WTC11 (cell line): ENCODE results near the gene OR52E2. TPM values are rescaled to one million over a fixed set of nuclear protein-coding genes. Genes with fewer than 3 reads are reported as not detected.
A peak's percentile ranks its signal among the peaks of the same experiment; 100 is the strongest.
"Not testable (repeated sequence)": the region's sequence is repeated elsewhere in the genome, so short reads cannot be mapped to it uniquely, and the experiment has no call there.

Experiments used
- ATAC-seq: fragments of 200-7000 bp; cut with Tn5 transposase; 2 replicates; pipeline ENCODE4 v1.10.0; 2021; ENCODE audit warnings: mild to moderate bottlenecking, moderate library complexity
- CTCF ChIA-PET: fragments of 300-600 bp; sonication (Branson Sonifier 250); formaldehyde crosslinking; loops from one replicate; lab custom pipeline; 2021; ENCODE audit warnings: antibody characterized with exemption; lab: Charles Lee
- POLR2A ChIA-PET: fragments of 350-600 bp; sonication (Branson Sonifier 250); formaldehyde crosslinking; loops from one replicate; lab custom pipeline; 2021; ENCODE audit warnings: antibody characterized with exemption; lab: Charles Lee
- DNase-seq: peaks from one replicate; pipeline ENCODE4 v3.0.0; 2021; ENCODE audit warnings: low spot score
- H3K27ac Mint-ChIP-seq: 2 replicates; pipeline ENCODE4 v1.8.0; 2021; ENCODE audit warnings: mixed read lengths
- H3K27me3 Mint-ChIP-seq: 2 replicates; pipeline ENCODE4 v1.8.0; 2021; ENCODE audit warnings: low read depth, mild to moderate bottlenecking, moderate library complexity, mixed read lengths
- H3K36me3 Mint-ChIP-seq: 2 replicates; pipeline ENCODE4 v1.8.0; 2021; ENCODE audit warnings: mixed read lengths
- H3K4me1 Mint-ChIP-seq: 2 replicates; pipeline ENCODE4 v1.8.0; 2022; ENCODE audit warnings: mixed read lengths
- H3K4me3 Mint-ChIP-seq: 2 replicates; pipeline ENCODE4 v1.8.0; 2021; ENCODE audit warnings: mild to moderate bottlenecking, moderate library complexity, mixed read lengths
- H3K9me3 Mint-ChIP-seq: 2 replicates; pipeline ENCODE4 v1.8.0; 2021; ENCODE audit warnings: mixed read lengths
- E2F4 ChIP-seq: sonication (generic); formaldehyde crosslinking; IDR thresholded peaks from 2 replicates; pipeline ENCODE4 v1.8.1; 2022; ENCODE audit warnings: low read depth, mild to moderate bottlenecking, moderate library complexity, missing genetic modification reagents, borderline replicate concordance
- E2F5 ChIP-seq: sonication (generic); formaldehyde crosslinking; IDR thresholded peaks from 2 replicates; pipeline ENCODE4 v1.8.1; 2022; ENCODE audit warnings: mild to moderate bottlenecking, moderate library complexity, missing genetic modification reagents
- HMGXB4 ChIP-seq: sonication (generic); formaldehyde crosslinking; IDR thresholded peaks from 2 replicates; pipeline ENCODE4 v1.8.1; 2023; ENCODE audit warnings: mild to moderate bottlenecking, moderate library complexity, missing genetic modification reagents
- MAX ChIP-seq: sonication (generic); formaldehyde crosslinking; IDR thresholded peaks from 2 replicates; pipeline ENCODE4 v1.8.0; 2022; ENCODE audit warnings: mild to moderate bottlenecking, missing genetic modification reagents
- NR2C2 ChIP-seq: sonication (generic); formaldehyde crosslinking; IDR thresholded peaks from 2 replicates; pipeline ENCODE4 v1.8.0; 2022; ENCODE audit warnings: mild to moderate bottlenecking, missing genetic modification reagents
- PREB ChIP-seq: sonication (generic); formaldehyde crosslinking; IDR thresholded peaks from 2 replicates; pipeline ENCODE4 v1.8.1; 2022; ENCODE audit warnings: mild to moderate bottlenecking, missing genetic modification reagents, moderate library complexity, borderline replicate concordance
- ZNF263 ChIP-seq: sonication (generic); formaldehyde crosslinking; IDR thresholded peaks from 2 replicates; pipeline ENCODE4 v1.8.1; 2022; ENCODE audit warnings: low read depth, mild to moderate bottlenecking, moderate library complexity, missing genetic modification reagents
- ZNF416 ChIP-seq: fragments of 250-450 bp; sonication (Bioruptor Pico); IDR thresholded peaks from 2 replicates; pipeline ENCODE4 v1.9.0; 2021; ENCODE audit warnings: mild to moderate bottlenecking, inconsistent platforms
- total RNA-seq: library from RNA; stranded (reverse); gene quantifications from 3 replicates; pipeline ENCODE4 v1.2.3, GENCODE V29; 2021
- TF ChIP-seq, protein P1 (sequence below): sonication (generic); formaldehyde crosslinking; IDR thresholded peaks from 2 replicates; pipeline ENCODE4 v1.8.1; 2023; ENCODE audit warnings: mild to moderate bottlenecking, missing genetic modification reagents, moderate library complexity
- TF ChIP-seq, protein P2 (sequence below): sonication (generic); formaldehyde crosslinking; IDR thresholded peaks from 2 replicates; pipeline ENCODE4 v1.8.1; 2023; ENCODE audit warnings: mild to moderate bottlenecking, missing genetic modification reagents

OR52E2 gene
- total RNA-seq, 1 experiment from 2014 or later = not detected

DNA sequence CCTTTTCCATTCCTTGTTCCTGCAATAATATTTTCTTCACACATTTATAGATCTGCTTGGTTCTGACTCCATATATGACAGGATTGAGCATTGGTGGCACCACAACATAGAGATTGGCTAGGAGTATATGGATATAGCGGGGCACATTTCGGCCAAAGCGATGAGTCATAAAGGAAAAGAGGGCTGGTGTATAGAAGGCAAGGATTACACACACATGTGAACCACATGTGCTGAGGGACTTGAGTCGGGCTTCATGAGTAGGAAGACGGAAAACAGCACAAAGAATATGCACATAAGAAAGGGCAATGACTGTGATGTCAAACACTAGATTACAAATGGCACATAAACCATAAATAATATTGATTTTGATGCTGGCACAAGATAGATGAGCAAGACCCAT lies 748 bp downstream of the OR52E2 start:
- POLR2A ChIA-PET, H3K27ac Mint-ChIP-seq, H3K9me3 Mint-ChIP-seq, ATAC-seq, H3K27me3 Mint-ChIP-seq, H3K4me1 Mint-ChIP-seq, DNase-seq, H3K4me3 Mint-ChIP-seq, H3K36me3 Mint-ChIP-seq, CTCF ChIA-PET: not testable (repeated sequence)

- H3K9me3 Mint-ChIP-seq = no peaks in the 10 kb centered on the region
- no peaks in the 10 kb centered on the region for H3K36me3 Mint-ChIP-seq
- no peaks in the 10 kb centered on the region for H3K27me3 Mint-ChIP-seq
- POLR2A ChIA-PET = no interaction called here
- no peak for DNase-seq
- no peak overlapping the region for H3K4me3 Mint-ChIP-seq
- H3K4me1 Mint-ChIP-seq = peaks cover 9% of the 10 kb centered on the region
- CTCF ChIA-PET = no interaction called here
- H3K27ac Mint-ChIP-seq = no peak overlapping the region
- ATAC-seq = peak; percentile 60
- TF ChIP-seq, protein P1, sequence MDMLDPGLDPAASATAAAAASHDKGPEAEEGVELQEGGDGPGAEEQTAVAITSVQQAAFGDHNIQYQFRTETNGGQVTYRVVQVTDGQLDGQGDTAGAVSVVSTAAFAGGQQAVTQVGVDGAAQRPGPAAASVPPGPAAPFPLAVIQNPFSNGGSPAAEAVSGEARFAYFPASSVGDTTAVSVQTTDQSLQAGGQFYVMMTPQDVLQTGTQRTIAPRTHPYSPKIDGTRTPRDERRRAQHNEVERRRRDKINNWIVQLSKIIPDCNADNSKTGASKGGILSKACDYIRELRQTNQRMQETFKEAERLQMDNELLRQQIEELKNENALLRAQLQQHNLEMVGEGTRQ = no peak
- no peak for TF ChIP-seq ZNF263
- TF ChIP-seq ZNF416 (CRISPR knock-in tag) = no peak
- TF ChIP-seq, protein P2, sequence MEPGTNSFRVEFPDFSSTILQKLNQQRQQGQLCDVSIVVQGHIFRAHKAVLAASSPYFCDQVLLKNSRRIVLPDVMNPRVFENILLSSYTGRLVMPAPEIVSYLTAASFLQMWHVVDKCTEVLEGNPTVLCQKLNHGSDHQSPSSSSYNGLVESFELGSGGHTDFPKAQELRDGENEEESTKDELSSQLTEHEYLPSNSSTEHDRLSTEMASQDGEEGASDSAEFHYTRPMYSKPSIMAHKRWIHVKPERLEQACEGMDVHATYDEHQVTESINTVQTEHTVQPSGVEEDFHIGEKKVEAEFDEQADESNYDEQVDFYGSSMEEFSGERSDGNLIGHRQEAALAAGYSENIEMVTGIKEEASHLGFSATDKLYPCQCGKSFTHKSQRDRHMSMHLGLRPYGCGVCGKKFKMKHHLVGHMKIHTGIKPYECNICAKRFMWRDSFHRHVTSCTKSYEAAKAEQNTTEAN (CRISPR knock-in tag) = no peak
- no peak for TF ChIP-seq PREB (CRISPR knock-in tag)
- TF ChIP-seq, all 79 proteins: peak for 0
Observed at GRCh38 chr11:5046754-5047330, 12.6 kb downstream of the OR52E2 start.

DNA sequence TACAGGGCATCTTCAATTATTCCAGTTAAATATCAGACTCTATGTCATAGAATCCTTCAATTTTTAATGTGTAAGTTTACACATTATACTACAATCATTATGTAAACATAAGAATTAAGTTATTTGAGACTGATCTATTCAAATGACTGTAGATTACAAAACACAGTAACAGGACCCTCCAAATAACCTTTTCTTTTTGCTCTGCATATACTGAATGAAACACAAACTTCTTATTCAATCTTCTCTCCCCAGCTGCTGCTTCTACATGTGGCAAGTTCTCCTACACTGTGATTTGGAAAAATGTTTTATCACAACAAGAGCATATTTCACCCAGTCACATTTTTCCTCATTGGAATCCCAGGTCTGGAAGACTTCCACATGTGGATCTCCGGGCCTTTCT lies 13.2 kb downstream of the OR52E2 start, which contains the start of gene OR52J3:
Gene OR52J3, plus strand, starts transcription at position 301 of the 400 bp plus-strand sequence. Its CDS starts 0 bp downstream, at position 301.
- POLR2A ChIA-PET = no interaction called here

More for the DNA sequence above, 13.2 kb downstream of the OR52E2 start, which contains the start of gene OR52J3:
- no peak for ATAC-seq
- Mint-ChIP-seq H3K27ac (no peak within 1 kb of the TSS), H3K27me3 (no peaks in the 10 kb centered on the region), H3K4me3 (no peak within 1 kb of the TSS)
- CTCF ChIA-PET = no interaction called here
- TF ChIP-seq E2F4 (CRISPR knock-in tag) = no peak
- no peak for TF ChIP-seq HMGXB4 (CRISPR knock-in tag)
- no peak for TF ChIP-seq MAX
- no peak for TF ChIP-seq NR2C2 (CRISPR knock-in tag)
- TF ChIP-seq E2F5 (CRISPR knock-in tag) = no peak
- TF ChIP-seq, all 79 proteins: peak for 0
- Mint-ChIP-seq H3K9me3 (no peaks in the 10 kb centered on the region), H3K4me1 (peaks cover 9% of the 10 kb centered on the region), H3K36me3 (no peaks in the 10 kb centered on the region)
- no peak for DNase-seq
